ENCODE data around the gene CFAP46.

DNA sequence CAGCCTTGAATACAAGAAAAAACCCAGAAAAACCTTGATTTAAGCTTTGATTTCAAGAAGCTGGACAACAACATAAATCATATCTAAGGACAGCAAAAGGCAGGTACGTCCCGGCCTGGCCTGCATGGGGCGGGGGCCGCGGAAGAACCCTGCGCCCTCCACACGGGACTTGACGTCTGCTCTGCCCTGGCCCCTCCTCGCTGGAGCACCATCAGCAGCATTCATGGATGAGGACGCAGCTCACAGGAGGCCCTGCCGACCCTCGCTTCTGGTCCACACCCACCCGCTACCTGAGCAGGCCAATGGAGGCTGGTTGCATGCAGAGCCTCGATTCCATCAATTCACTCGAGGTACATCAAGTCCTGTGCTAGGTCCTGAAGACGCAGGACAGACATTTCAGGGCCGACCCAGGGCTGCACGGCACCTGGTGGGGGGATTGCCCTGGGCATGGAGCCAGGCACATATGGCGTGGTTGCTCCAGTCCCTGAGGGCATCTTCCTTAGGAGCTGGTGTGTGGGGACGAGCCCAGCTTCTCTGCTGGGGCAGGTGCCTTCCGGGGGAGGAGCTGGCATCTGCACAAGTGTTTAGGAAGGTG lies 93.3 kb downstream of the CFAP46 start:
- no peak for TF ChIP-seq CTCF (IDR thresholded peaks at IDR 0.05)
- TF ChIP-seq POLR2A (IDR thresholded peaks at IDR 0.05), result no peak

All from uterus (tissue), 2 donors.